Activated naive CD8-positive, alpha-beta T cell treated with anti-CD3 and anti-CD28 coated beads, Interleukin-2, amount 10 ng/mL, durations not matched to agents 7 days and 5 days (primary cell): Measurements from ENCODE around the gene TBC1D4. TPM values are rescaled to one million over a fixed set of nuclear protein-coding genes. Genes with fewer than 3 reads are reported as not detected.

Experiments used
- ATAC-seq: fragments of 150-1000 bp; cut with Tn5 transposase; one replicate; pipeline ENCODE4 v1.10.0; 2021; ENCODE audit warnings: low read depth, moderate library complexity
- POLR2A ChIA-PET: fragments of 350-600 bp; sonication (Branson Sonifier 250); formaldehyde crosslinking; loops from one replicate; lab custom pipeline; 2021; ENCODE audit warnings: antibody characterized with exemption; lab: Charles Lee
- DNase-seq: peaks from one replicate; pipeline ENCODE4 v3.0.0; 2021
- H3K27ac Mint-ChIP-seq: one replicate; pipeline ENCODE4 v1.8.0; 2022; ENCODE audit warnings: mild to moderate bottlenecking, mixed read lengths
- H3K27me3 Mint-ChIP-seq: one replicate; pipeline ENCODE4 v1.8.0; 2022; ENCODE audit warnings: mild to moderate bottlenecking, moderate library complexity, mixed read lengths
- H3K36me3 Mint-ChIP-seq: one replicate; pipeline ENCODE4 v1.8.0; 2021; ENCODE audit warnings: mild to moderate bottlenecking, mixed read lengths
- H3K4me1 Mint-ChIP-seq: one replicate; pipeline ENCODE4 v1.8.0; 2021; ENCODE audit warnings: mixed read lengths
- H3K4me3 Mint-ChIP-seq: one replicate; pipeline ENCODE4 v1.8.0; 2022; ENCODE audit warnings: mild to moderate bottlenecking, moderate library complexity, mixed read lengths
- H3K9me3 Mint-ChIP-seq: one replicate; pipeline ENCODE4 v1.8.0; 2021; ENCODE audit warnings: mixed read lengths
- total RNA-seq, 2 experiments: library from RNA; stranded (reverse); gene quantifications; one replicate each; pipeline ENCODE4 v1.2.3, GENCODE V29; 2021

TBC1D4 gene
- total RNA-seq, 2 experiments from 2014 or later: 19.4 to 21.0 TPM

DNA sequence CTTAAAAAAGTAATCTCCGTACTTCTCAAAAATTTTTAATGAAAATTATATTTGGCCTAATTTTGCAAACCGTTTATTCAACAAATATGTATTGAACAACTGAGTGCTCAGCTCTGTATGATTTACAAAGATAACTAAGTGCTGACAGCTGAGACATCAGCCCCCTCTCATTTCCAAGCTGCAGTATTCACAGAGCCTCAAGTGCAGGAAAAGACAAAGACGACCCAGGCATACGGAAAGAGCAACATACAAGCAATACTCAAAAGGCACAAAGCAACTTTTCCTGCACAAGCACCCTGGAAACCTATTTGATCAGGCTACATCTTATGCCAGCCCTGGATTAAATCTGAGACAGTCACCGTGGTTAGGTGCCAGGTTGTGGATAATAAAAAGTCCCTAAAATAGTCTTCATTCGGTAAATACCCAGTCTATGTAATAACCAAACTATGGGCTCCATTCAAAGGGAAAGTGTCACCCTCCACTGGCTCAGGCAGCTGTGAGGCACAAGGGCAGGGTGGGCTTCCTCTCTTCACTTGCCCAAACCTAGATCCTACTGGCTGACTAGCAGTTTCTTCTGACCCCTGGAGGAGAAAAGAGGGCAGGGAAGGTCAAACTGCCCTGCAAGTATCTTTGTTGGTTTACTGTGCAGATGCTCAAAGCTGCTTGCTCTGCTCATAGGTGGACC lies 65.5 kb downstream of the TBC1D4 start:
- Mint-ChIP-seq H3K9me3 (no peaks in the 10 kb centered on the region), H3K4me3 (no peak overlapping the region), H3K4me1 (no peaks in the 10 kb centered on the region), H3K27ac (no peak overlapping the region), H3K27me3 (no peaks in the 10 kb centered on the region), H3K36me3 (no peaks in the 10 kb centered on the region)
- DNase-seq: no peak
- ATAC-seq: no peak
- POLR2A ChIA-PET: no interaction called here

GRCh38 chr13:75415694-75416093 lies 66.3 kb downstream of the TBC1D4 start:
- Mint-ChIP-seq H3K27me3 (no peaks in the 10 kb centered on the region), H3K27ac (no peak overlapping the region), H3K9me3 (no peaks in the 10 kb centered on the region), H3K36me3 (no peaks in the 10 kb centered on the region), H3K4me3 (no peak overlapping the region), H3K4me1 (no peaks in the 10 kb centered on the region)
- ATAC-seq (no peak), DNase-seq (no peak)
- POLR2A ChIA-PET: no interaction called here

- Mint-ChIP-seq H3K36me3 (no peaks in the 10 kb centered on the region), H3K9me3 (no peaks in the 10 kb centered on the region), H3K4me3 (no peak overlapping the region), H3K4me1 (no peaks in the 10 kb centered on the region), H3K27me3 (no peaks in the 10 kb centered on the region), H3K27ac (no peak overlapping the region)
- ATAC-seq (no peak), DNase-seq (no peak)
- POLR2A ChIA-PET: no interaction called here
Measured at GRCh38 chr13:75415171-75415570, 66.8 kb downstream of the TBC1D4 start.

GRCh38 chr13:75414036-75414827 lies 67.7 kb downstream of the TBC1D4 start:
- Mint-ChIP-seq H3K4me1 (no peaks in the 10 kb centered on the region), H3K36me3 (no peaks in the 10 kb centered on the region), H3K9me3 (no peaks in the 10 kb centered on the region), H3K27me3 (no peaks in the 10 kb centered on the region), H3K27ac (no peak overlapping the region), H3K4me3 (no peak overlapping the region)
- ATAC-seq: no peak
- POLR2A ChIA-PET: no interaction called here
- DNase-seq: no peak

DNA sequence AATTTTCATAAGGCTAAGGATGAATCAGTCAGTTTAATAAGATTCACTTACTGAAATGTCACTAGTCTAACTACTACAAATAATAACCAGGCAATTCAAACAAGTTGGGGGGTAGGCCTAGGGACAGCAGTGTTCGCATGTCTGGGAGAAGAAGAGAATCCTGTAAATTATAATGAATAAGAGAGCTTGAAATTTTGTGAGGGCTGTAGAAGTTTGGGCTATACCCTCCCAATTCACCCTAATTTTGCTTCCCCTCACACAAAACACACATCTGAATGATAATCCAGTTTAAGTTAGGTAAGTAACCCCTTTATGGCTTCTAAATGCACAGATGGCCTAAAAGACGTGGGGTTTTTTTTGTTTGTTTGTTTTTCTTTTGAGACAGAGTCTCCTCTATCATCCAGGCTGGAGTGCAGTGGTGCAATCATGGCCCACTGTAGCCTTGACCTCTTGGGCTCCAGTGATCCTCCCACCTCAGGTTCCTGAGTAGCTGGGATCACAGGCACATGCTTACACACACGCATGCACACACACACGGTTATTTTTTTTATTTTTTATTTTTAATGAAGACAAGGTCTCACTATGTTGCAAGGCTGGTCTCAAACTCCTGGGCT lies 69.9 kb downstream of the TBC1D4 start:
- no peaks in the 10 kb centered on the region for H3K4me1 Mint-ChIP-seq
- H3K36me3 Mint-ChIP-seq: no peaks in the 10 kb centered on the region
- ATAC-seq (no peak), DNase-seq (no peak)
- H3K27me3 Mint-ChIP-seq: no peaks in the 10 kb centered on the region
- POLR2A ChIA-PET: no interaction called here
- H3K27ac Mint-ChIP-seq: no peak overlapping the region
- no peak overlapping the region for H3K4me3 Mint-ChIP-seq
- no peaks in the 10 kb centered on the region for H3K9me3 Mint-ChIP-seq

DNA sequence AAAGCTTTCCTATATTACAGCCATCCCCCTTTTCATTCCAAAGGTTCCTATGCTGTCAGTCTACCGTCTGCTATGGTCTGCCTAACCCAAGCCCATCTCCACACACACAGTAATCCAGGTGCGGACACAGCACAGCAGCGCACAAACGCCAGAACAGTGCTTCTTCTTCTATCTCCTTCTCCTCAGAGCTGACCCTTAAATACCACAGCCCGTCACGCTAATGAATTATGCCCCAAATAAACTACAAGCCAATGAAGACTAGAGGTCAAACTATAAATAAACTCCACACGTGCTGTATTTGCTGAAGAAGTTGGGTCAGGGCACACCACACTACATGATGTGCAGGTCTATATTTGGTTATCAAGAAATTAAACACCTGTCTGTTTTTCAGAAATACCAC lies 71.8 kb downstream of the TBC1D4 start:
- DNase-seq: no peak
- H3K27ac Mint-ChIP-seq: no peak overlapping the region

GRCh38 chr13:75407998-75408397 lies 74.0 kb downstream of the TBC1D4 start:
- no peaks in the 10 kb centered on the region for H3K4me1 Mint-ChIP-seq

More for the DNA sequence above, 71.8 kb downstream of the TBC1D4 start:
- H3K4me3 Mint-ChIP-seq: no peak overlapping the region
- no peaks in the 10 kb centered on the region for H3K27me3 Mint-ChIP-seq
- no peaks in the 10 kb centered on the region for H3K9me3 Mint-ChIP-seq
- H3K36me3 Mint-ChIP-seq: no peaks in the 10 kb centered on the region
- ATAC-seq: no peak
- POLR2A ChIA-PET: no interaction called here
- H3K4me1 Mint-ChIP-seq: no peaks in the 10 kb centered on the region

GRCh38 chr13:75407473-75407872 lies 74.5 kb downstream of the TBC1D4 start:
- Mint-ChIP-seq H3K27ac (no peak overlapping the region), H3K4me1 (no peaks in the 10 kb centered on the region), H3K27me3 (peaks cover 5% of the 10 kb centered on the region), H3K4me3 (no peak overlapping the region), H3K36me3 (no peaks in the 10 kb centered on the region), H3K9me3 (no peaks in the 10 kb centered on the region)
- ATAC-seq (no peak), DNase-seq (no peak)
- POLR2A ChIA-PET: no interaction called here

More at GRCh38 chr13:75407998-75408397, 74.0 kb downstream of the TBC1D4 start:
- Mint-ChIP-seq H3K36me3 (no peaks in the 10 kb centered on the region), H3K9me3 (no peaks in the 10 kb centered on the region), H3K27ac (no peak overlapping the region), H3K27me3 (peaks cover 5% of the 10 kb centered on the region), H3K4me3 (no peak overlapping the region)
- no peak for DNase-seq
- no peak for ATAC-seq
- POLR2A ChIA-PET: no interaction called here

DNA sequence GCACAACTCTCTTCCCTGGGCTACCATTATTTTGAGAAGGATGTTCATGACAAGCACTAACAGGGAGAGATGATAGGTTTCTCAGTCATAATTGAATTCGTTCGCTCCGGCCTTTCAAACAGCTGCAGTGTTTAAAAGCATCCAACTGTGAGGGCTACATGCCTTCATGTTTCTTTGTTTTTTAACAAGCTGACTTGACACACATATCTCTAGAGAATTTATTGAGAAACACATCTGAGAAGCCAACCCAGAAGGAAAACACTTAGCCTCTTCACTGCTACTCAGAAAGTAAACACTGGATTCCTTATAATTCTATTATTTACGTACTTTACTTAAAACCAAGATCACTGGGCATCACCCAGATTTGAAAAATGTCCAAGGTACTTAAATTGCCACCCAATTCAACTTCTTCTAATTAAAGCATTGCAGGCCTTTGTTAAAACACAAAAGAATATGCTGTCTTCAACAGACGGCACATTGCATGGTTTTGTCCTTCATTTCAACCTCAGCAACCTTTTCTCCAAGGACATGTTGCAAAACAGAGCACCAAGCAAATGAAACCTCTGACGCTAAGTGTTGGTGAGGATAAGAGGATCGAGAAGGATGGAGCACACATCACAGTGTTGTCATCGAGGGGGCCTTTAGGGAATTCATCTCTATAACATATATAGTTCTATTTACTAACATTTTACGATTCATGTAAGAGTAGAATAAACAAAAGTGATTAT lies 75.8 kb downstream of the TBC1D4 start:
- Mint-ChIP-seq H3K27ac (no peak overlapping the region), H3K9me3 (no peaks in the 10 kb centered on the region), H3K36me3 (no peaks in the 10 kb centered on the region), H3K4me1 (no peaks in the 10 kb centered on the region), H3K4me3 (no peak overlapping the region), H3K27me3 (peaks cover 5% of the 10 kb centered on the region)
- DNase-seq (no peak), ATAC-seq (no peak)
- POLR2A ChIA-PET: no interaction called here

GRCh38 chr13:75404726-75405125 lies 77.2 kb downstream of the TBC1D4 start:
- DNase-seq (no peak), ATAC-seq (no peak)
- no peak overlapping the region for H3K4me3 Mint-ChIP-seq
- no peak overlapping the region for H3K27ac Mint-ChIP-seq
- no peaks in the 10 kb centered on the region for H3K36me3 Mint-ChIP-seq
- POLR2A ChIA-PET: no interaction called here
- peaks cover 2% of the 10 kb centered on the region for H3K9me3 Mint-ChIP-seq
- H3K4me1 Mint-ChIP-seq: no peaks in the 10 kb centered on the region
- peaks cover 5% of the 10 kb centered on the region for H3K27me3 Mint-ChIP-seq

- no peak for ATAC-seq
- no peak overlapping the region for H3K4me3 Mint-ChIP-seq
- POLR2A ChIA-PET: no interaction called here
Measured at GRCh38 chr13:75402787-75403186, 79.2 kb downstream of the TBC1D4 start.

GRCh38 chr13:75400775-75401174 lies 81.2 kb downstream of the TBC1D4 start:
- Mint-ChIP-seq H3K4me3 (no peak overlapping the region), H3K4me1 (no peaks in the 10 kb centered on the region), H3K9me3 (peaks cover 2% of the 10 kb centered on the region), H3K27ac (no peak overlapping the region), H3K27me3 (peaks cover 8% of the 10 kb centered on the region), H3K36me3 (no peaks in the 10 kb centered on the region)
- DNase-seq (no peak), ATAC-seq (no peak)
- POLR2A ChIA-PET: no interaction called here

More at GRCh38 chr13:75402787-75403186, 79.2 kb downstream of the TBC1D4 start:
- DNase-seq: no peak
- no peaks in the 10 kb centered on the region for H3K36me3 Mint-ChIP-seq
- peaks cover 5% of the 10 kb centered on the region for H3K27me3 Mint-ChIP-seq
- no peak overlapping the region for H3K27ac Mint-ChIP-seq
- no peaks in the 10 kb centered on the region for H3K4me1 Mint-ChIP-seq
- peaks cover 2% of the 10 kb centered on the region for H3K9me3 Mint-ChIP-seq

DNA sequence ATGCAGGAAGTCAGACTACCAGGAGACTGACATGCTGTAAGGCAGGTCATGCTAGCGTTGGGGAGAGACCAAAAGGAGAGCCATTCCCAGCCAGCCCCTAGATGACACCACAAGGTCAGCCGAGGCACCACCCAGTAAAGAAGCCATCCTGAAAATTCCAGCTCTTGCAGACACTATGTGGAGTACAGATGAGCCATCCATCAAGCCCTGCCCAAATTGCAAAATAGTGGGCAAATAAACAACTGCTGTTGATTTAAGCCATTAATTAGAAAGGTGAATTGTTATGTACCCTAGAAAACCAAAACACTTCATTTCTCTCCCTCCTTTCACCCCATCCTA lies 82.1 kb downstream of the TBC1D4 start:
- Mint-ChIP-seq H3K27ac (no peak overlapping the region), H3K4me1 (no peaks in the 10 kb centered on the region), H3K9me3 (peaks cover 2% of the 10 kb centered on the region), H3K27me3 (peaks cover 8% of the 10 kb centered on the region), H3K4me3 (no peak overlapping the region), H3K36me3 (no peaks in the 10 kb centered on the region)
- ATAC-seq (no peak), DNase-seq (no peak)
- POLR2A ChIA-PET: no interaction called here
